H1 (cell line): ENCODE data around the gene HRH3. TPM values are rescaled to one million over a fixed set of nuclear protein-coding genes. Genes with fewer than 3 reads are reported as not detected.

Source experiments
- SAP30 ChIP-seq: fragments of 300-600 bp; sonication (generic); IDR thresholded peaks from 2 replicates; pipeline ENCODE4 v1.7.1; 2012; ENCODE audit warnings: low read length, moderate library complexity, mild to moderate bottlenecking, inconsistent platforms; ENCODE audit not compliant: insufficient read depth, insufficient replicate concordance
- polyA plus RNA-seq, 7 experiments: library from polyadenylated mRNA; depleted of rRNA in 3 of 7; stranded (reverse) in 5 of 7; unstranded in 2 of 7; fragments of >200 nt in 5 of 7; fragments of 200-250 nt in 2 of 7; gene quantifications; 1 replicate in 5 of 7; 2 replicates in 1 of 7; 4 replicates in 1 of 7; pipeline versions ENCODE4 v1.2.1 to v1.2.3, GENCODE V29; 2011 to 2013; ENCODE audit warnings: missing spikeins in 2 of 7, mixed read lengths in 2 of 7
- total RNA-seq: library from RNA; stranded (reverse); fragmentation: NEBNext Ultra II Directional; extraction: Animal tissue kit (Norgen Biotek cat#: 25700); gene quantifications from 2 replicates; pipeline ENCODE4 v1.2.1, GENCODE V29; 2021

Gene HRH3
- total and polyA plus RNA-seq, 2 of the 8 experiments (the other 6 are each of a cell fraction or from before 2014, with no cell fraction given): 2.0 to 4.5 TPM

GRCh38 chr20:62195736-62196135, 24.3 kb downstream of the HRH3 start (continued):
- TF ChIP-seq SAP30: no peak
